GM19463 (cell line): ENCODE data around the gene RBM14.
"Not testable (repeated sequence)": the region's sequence is repeated elsewhere in the genome, so short reads cannot be mapped to it uniquely, and the experiment has no call there.

Source experiments
- ATAC-seq: cut with Tn5 transposase; IDR thresholded peaks from one replicate; pipeline ENCODE4 v1.9.1; 2021; ENCODE audit warnings: mild to moderate bottlenecking, moderate library complexity; ENCODE audit not compliant: unreplicated experiment

RBM14 gene

DNA sequence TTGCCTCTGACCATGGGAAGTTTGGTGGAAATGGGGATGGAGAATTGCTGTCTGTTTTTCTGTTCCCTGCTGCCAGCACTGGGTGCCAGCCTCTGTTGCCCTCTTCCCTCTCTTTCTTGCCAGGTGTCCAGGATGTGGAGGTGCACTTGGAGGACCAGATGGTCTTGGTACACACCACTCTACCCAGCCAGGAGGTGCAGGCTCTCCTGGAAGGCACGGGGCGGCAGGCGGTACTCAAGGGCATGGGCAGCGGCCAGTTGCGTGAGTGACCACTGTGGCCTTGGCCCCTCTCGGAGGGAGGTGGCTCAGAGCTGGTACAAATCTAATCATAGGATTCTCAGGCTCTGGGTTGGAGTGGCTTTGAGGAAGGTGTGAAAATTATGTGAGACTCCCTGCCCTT, 17.4 kb upstream of the RBM14 start:
- ATAC-seq: no peak

DNA sequence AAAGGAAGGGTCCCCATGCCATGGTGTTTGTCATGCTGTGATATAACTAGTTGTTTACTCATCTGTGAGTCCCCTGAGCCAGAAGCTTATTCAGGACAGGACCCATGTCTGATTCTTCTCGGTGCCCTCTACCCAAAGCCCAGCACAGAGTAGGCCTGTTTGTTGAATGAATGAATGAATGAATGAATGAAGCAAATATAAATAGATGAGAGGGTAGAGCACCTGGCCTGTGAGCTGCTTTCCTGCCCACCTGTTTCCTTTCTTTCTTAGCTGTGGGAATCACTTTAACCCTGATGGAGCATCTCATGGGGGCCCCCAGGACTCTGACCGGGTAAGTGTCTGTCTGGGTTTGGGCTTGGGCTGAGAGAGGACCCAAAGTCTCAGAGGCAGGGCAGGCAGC, 16.2 kb upstream of the RBM14 start:
- no peak for ATAC-seq

DNA sequence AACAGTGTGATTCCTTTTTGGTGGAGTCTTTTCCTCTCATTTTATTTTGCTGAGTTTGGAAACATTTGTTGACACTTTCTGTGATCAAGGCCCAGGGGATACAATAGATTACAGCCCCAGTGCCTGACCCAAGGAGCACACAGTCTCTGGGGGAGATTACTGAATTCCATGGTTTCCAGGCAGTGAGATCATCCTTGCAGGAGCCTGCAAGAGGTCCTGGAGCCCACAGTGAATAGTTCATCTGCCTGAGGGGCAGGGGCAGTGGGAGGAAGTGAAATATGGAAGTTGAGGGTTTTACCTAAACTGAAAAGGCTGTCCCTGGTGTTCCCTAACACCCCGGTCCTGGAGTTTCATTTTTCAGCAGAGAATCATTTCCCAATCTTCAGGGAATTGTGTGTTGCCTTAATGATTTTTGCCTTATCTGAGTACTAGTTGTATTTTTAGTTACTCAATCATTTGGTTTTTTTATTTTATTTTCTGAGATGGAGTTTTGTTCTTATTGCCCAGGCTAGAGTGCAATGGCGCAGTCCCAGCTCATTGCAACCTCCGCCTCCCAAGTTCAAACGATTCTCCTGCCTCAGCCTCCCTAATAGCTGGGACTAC, 15.7 kb upstream of the RBM14 start:
- ATAC-seq: no peak

DNA sequence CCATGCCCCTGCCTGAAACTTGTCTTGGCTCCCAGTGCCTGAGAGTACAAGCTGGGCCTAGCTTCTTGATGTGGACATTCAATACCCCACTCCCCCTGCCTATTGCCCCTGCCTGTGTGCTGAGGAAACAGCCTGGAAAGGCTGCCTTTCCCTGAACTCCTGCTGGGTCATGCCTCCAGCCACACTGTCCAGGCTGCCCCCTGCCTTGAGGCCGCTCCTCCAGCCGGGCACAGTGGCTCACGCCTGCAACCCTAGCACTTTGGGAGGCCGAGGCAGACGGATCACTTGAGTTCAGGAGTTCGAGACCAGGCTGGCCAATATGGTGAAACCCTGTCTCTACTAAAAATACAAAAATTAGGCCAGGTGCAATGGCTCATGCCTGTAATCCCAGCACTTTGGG, 13.4 kb upstream of the RBM14 start:
- ATAC-seq: no peak

DNA sequence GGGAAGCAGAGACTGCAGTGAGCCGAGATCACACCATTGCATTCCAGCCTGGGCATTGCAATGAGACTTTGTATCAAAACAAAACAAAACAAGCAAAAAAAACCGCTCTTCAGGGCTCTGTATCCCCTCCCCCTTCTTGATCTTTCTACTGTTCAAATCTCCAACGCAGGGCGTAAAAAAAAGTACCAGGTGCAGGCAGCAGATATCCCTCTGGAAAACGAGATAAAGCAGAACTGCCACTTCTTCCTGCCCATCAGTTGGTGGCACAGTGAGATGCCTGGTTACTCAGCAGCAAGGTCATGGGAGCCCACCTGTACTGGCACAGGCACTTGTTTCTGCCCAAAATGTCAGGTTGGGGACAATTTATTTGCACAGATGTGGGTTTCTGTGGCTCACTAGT, 12.3 kb upstream of the RBM14 start:
- ATAC-seq: no peak

DNA sequence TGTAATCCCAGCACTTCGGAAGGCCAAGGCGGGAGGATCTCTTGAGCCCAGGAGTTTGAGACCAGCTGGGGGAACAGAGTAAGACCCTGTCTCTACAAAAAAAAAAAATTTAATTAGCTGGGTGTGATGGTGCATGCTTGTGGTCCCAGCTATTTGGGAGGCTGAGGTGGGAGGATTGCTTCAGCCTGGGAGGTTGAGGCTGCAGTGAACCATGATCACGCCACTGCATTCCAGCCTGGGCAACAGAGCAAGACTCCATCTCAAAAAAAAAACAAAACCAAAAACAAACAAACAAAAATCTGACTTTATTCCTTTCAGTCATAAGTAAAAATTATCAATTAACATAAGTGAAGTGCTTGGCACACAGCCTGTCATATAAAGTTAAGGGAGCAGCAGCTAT, 9.8 kb upstream of the RBM14 start:
- ATAC-seq: not testable (repeated sequence)

DNA sequence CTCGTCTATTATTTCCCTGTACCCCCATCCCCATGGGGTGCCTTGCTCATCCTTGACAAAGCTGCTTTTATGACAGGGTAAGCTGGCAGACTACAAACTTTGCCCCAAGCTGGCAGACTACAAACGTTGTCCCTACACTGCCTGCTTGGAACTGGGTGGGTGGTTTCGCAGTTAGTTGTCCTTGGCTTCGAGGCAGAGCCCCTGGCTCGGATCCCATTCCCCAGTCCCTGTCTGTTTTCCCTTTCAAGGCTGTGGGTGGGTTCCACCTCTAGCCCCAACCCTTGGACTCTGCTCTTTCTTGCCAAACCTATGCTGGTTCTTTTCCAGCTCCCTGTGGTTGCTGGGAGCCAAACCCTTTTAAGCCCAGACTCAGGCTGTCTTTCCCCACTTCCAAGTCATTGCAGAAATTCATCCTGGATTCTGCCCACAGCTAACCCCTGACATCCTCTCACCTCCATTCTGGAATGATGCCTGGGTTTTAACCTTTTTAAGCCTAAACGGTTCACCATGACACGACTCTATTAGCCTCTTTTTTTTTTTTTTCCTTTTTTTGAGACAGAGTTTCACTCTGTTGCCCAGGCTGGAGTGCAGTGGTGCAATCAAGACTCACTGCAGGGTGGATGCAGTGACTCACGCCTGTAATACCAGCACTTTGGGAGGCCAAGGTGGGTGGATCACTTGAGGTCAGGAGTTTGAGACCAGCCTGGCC, 9.2 kb upstream of the RBM14 start:
- no peak for ATAC-seq

DNA sequence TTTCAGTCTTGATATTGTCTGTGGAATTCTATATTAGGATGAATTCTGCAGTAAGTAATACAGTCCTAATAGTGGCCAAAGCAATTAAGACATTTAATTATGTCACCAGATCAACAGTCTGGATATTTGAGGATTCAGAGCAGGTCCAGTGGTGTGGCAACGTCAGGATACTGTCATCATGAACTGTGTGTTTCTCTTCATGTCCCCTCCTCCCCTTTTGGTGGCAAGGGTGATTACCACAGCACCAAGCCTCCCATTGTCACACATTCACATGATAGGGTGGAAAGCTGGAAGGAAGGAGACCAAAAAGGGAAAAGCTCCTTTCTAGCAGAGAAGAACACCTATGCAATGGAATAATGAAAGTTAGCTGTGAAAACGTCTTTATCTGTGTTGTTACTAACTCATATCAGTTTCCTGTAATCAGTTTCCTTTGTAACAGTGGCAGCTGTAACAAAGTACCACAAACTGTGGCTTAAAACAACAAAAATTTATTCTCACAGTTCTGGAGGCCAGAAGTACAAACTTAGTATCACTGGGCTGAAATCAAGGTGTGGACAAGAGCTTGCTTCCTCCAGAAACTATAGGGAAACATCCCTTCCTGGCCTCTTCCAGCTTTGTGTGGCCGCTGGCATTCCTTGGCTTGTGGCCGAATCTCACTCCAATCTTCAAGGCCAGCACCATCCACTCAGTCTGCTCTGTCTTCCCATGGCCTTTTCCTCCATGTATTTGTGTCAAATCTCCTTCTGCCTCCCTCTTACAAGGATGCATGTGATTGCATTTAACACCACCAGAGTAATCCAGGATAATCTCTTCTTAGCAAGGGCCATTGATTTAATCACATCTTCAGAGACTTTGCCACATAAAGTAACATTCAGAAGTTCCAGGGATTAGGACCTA, 6.5 kb upstream of the RBM14 start:
- no peak for ATAC-seq

DNA sequence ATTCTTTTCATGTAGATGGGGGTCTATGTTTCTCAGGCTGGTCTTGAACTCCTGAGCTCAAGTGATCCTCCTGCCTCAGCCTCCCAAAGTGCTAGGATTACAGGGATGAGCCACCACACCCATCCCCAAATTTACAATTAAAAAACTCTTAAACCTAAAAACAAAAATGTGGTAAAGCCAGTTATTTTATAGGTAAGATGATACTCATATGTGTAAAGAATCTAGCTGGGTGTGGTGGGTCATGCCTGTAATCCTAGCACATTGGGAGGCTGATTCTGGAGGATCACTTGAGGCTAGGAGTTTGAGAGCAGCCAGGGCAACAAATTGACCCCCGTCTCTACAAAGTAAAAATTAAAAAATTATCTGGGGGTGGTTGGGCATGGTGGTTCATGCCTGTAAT, 4.0 kb upstream of the RBM14 start:
- no peak for ATAC-seq

DNA sequence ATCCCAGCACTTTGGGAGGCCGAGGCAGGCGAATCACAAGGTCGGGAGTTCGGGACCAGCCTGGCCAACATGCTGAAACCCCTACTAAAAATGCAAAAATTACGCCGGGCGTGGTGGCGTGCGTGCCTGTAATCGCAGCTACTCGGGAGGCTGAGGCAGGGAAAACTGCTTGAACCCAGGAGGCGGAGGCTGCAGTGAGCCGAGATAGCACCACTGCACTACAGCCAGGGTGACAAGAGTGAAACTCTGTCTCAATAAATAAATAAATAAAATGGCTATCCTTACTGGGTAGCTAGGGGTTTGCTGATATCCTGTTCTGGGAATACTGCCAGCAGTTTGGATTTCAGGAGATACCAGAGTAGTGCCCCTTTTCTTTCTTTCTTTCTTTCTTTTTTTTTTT, 2.4 kb upstream of the RBM14 start:
- ATAC-seq: no peak

DNA sequence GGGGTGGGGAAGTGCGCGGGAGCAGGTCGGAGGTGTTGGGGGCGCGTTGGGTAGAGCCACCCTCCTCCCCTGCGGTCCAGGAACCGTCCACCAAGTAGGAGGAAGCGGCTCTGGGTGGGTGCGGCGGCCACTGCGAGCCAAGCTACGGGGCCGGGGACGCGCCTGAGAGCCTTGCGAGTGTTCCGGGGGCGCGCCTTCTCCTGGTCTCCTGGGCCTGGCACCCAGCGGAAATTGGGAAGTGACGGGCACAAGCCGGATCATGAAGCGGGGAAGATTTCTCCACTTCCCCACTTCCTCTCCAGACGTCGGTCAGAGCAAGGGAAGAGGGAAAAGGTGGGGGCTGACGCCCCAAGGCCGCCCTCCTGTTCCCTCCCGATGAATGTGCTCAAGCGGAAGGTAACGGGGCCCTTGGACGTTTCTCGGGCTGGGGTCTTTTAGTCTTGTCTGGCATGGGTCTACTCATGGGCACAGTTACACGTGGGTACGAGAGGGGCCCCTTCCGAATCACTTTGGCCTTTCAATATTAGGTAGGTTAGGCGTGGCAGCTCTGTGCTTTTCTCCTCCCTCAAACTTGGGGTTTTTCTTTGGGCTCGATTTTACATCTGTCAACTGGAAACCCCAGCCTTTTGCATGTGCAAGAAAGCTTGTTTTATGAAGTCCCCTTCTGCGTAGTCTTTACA, 865 bp downstream of the RBM14 start:
- ATAC-seq: peak; percentile 11

DNA sequence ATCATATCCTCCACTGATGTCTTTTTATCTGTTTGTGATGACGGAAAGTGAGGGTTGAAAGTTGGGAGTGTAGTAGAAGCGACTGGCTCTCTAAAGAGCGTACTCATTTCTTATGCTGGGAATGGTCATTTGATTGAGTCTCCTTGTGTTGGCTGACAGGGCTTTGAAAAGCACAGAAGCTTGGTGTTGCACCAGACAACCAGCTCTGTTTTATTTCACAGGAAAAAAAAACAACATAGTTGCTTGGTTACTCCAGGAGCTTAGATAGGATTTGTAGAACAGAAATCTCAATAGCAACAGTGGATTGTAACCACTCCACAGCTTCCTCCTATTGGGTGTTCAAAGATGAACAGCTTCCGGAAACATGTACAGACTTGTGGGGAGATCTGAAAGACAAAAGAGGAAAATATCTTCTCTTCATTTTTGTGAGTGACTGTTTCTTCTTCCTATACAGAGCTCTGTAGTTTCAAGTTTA, 2.7 kb downstream of the RBM14 start:
- no peak for ATAC-seq

DNA sequence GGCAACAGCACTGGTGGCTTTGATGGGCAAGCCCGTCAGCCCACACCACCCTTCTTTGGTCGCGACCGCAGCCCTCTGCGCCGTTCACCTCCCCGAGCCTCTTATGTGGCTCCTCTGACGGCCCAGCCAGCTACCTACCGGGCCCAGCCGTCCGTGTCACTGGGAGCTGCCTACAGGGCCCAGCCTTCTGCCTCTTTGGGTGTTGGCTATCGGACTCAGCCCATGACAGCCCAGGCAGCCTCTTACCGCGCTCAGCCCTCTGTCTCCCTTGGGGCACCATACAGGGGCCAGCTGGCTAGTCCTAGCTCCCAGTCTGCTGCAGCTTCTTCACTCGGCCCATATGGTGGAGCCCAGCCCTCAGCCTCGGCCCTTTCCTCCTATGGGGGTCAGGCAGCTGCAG, 8.0 kb downstream of the RBM14 start:
- no peak for ATAC-seq

DNA sequence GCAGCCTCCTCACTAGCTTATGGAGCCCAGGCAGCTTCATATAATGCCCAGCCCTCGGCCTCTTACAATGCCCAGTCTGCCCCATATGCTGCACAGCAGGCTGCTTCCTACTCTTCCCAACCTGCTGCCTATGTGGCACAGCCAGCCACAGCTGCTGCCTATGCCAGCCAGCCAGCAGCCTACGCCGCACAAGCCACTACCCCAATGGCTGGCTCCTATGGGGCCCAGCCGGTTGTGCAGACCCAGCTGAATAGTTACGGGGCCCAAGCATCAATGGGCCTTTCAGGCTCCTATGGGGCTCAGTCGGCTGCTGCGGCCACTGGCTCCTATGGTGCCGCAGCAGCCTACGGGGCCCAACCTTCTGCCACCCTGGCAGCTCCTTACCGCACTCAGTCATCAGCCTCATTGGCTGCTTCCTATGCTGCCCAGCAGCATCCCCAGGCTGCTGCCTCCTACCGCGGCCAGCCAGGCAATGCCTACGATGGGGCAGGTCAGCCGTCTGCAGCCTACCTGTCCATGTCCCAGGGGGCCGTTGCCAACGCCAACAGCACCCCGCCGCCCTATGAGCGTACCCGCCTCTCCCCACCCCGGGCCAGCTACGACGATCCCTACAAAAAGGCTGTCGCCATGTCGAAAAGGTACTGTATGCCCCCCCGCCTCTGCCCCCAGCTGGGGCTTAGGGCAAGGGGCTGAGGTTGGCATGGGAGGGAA, 8.8 kb downstream of the RBM14 start:
- ATAC-seq: no peak

DNA sequence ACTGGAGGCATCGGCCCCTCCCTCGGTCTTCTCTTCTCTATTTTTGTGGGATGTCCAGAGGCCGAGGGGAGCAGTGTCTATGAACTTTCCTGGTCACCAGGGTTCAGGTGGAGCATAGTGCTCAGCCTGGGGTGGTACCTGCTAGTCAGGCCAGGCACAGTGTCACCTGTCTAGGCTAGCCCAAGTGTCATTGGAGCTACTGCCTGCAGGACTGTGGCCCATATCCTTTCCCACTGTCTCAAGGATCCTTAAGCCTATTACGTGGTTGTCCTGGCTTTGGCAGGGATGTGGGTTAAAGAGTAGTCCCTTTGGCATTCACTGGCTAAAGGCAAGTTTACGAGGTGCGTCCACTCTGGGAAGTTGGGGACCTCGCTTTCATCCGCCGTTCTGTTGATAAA, 9.3 kb downstream of the RBM14 start:
- no peak for ATAC-seq

DNA sequence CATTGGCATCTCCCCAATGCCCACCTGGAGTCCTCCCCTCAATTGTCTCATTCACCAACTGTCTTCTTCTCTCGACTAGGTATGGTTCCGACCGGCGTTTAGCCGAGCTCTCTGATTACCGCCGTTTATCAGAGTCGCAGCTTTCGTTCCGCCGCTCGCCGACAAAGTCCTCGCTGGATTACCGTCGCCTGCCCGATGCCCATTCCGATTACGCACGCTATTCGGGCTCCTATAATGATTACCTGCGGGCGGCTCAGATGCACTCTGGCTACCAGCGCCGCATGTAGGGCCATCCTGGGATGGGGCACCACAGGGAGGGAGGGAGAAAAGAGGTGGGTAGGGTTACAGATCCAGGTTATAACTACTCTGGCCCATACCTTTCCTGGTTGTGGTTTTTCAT, 10.0 kb downstream of the RBM14 start:
- ATAC-seq: no peak

DNA sequence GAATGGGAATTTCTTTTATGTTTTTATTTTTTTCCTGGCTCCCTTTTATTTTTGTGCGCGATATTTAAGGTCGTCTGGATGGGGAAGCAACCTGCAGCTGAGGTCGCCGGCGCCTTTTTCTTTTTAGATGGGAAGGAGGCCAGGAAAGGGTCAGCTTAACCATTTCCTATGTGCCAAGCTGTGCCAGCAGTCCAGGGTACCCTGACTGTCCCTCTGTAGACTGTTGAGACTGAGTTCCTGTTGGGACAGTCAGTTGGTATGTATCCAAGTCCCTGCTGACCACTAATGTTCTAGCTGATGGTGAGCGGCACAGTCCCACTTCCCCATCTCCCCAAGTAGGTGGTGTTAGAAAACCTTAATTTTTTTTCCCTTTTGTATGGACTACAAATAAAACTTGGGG, 10.5 kb downstream of the RBM14 start:
- ATAC-seq: no peak

DNA sequence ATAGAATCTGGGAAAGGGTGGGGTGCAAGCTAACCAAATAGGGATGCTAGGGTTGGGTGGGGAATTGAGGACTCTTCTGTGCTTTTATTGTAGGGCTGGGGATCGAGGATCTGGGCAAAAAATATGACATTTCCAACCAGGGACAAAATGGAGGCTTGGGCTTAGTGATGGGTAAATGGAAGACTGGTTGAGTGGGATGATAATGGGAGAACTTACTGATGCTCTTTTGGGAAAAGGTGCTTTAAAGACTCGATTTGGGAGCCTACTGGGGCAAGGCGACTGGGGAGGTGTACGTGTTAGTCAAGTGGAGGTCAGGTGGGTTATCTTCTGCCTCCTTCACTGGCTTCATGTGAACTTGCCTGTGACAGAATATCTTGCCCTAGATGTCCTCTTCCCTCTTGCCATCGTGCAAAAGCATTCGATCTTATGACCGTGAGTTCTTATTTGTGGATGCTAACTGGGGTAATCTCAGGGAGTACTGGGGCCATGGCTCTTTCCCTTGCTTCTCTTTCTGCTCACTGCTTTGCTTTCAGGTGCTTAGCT, 11.7 kb downstream of the RBM14 start:
- no peak for ATAC-seq

DNA sequence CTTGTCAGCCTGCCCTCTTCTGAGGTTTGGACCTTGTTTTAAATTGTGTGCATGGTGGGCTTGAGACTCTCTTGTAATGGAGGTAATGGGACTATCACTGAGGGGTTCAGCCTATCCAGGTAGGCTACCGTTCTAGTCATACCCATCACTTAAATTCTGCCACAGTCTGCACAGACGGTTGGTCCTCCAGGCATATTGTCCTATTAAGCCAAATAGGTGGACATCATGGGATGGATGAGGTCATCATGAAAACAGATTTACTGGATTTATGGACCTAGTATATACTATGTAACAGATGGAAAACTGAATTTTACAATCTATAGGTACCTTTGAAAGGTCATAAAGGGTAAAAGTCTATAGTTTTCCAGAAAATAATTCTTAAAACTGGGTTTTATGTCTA, 12.9 kb downstream of the RBM14 start:
- no peak for ATAC-seq

DNA sequence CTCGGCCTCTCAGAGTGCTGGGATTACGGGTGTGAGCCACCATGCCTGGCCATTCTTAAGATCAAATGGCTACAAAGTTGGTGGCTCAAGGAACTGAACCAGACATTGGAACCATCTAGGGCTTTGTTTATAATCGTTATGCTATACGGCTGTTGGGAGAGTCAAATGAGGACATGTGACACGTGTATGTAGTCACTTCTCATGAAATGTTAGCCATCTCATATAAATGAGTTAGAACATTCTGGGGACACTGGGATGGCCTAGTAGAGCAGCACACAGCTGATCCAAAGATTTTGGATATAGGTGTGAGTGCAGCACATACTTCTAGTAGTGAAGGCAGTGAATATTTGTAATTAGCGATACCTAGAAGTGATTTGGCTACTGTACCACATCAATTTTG, 15.5 kb downstream of the RBM14 start:
- no peak for ATAC-seq
